Adipocyte (in vitro differentiated cells): ENCODE results near the gene GLRX2.

ENCODE experiments used
- DNase-seq: peaks from one replicate; pipeline ENCODE4 v3.0.0-alpha.2; 2015; ENCODE audit warnings: low read depth
- H3K27me3 ChIP-seq: replicated peaks from 2 replicates; pipeline ENCODE4 v1.7.0; 2013; ENCODE audit warnings: mild to moderate bottlenecking, low read length, moderate library complexity; ENCODE audit not compliant: control insufficient read depth, insufficient read depth
- H3K36me3 ChIP-seq: 2 replicates; pipeline ENCODE4 v1.7.0; 2013; ENCODE audit warnings: low read length, mild to moderate bottlenecking, moderate library complexity; ENCODE audit not compliant: control insufficient read depth, insufficient read depth, severe bottlenecking
- H3K4me1 ChIP-seq: 2 replicates; pipeline ENCODE4 v1.7.0; 2013; ENCODE audit warnings: mild to moderate bottlenecking, low read length, moderate library complexity; ENCODE audit not compliant: control insufficient read depth, insufficient read depth
- H3K4me3 ChIP-seq: 2 replicates; pipeline ENCODE4 v1.7.0; 2013; ENCODE audit warnings: mild to moderate bottlenecking, low read length, moderate library complexity
- H3K9ac ChIP-seq: 2 replicates; pipeline ENCODE4 v1.7.0; 2013; ENCODE audit warnings: mild to moderate bottlenecking, low read length, moderate library complexity
- H3K9me3 ChIP-seq: 2 replicates; pipeline ENCODE4 v1.7.0; 2013; ENCODE audit warnings: mild to moderate bottlenecking, low read length, moderate library complexity; ENCODE audit not compliant: control insufficient read depth

GLRX2 gene

DNA sequence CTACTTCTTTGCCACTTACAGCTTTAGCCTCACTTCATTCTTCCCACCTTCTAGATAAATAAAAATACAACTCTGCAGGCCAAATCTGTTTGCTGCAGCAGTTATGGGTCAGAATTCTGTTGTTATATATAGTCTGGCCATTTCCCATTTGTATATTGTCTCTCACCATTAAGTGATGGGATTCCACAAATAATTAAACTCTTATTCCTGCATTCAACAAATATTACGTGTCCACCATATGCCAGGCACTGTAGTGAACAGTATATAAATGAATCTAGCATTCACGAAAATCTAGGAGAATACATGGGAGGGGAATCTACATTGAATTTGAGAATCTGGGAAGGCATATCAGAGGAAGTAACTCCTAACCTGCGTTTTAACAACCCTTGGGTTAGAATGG, 5.7 kb upstream of the GLRX2 start:
- DNase-seq, result no peak
- peak overlapping the region; percentile 83 for H3K9ac ChIP-seq

DNA sequence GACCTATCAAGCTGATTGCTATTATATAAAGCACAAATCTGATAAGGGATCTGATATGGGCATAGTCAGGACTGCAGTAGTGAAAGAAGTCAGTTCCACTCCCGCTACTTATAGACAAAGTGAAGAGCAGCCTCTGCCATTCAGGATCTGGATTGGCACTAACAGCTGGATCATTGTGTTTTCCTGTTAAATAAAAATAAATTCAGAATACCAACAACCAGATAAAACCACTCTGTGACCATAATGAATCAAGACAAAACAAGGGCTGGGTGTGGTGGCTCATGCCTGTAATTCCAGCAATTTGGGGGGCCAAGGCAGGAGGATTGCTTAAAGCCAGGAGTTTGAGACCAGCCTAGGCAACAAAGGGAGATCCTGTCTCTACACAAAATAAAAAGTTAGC, 5.0 kb upstream of the GLRX2 start:
- H3K27me3 ChIP-seq, result no peaks in the 10 kb centered on the region
- no peak overlapping the region for H3K4me3 ChIP-seq
- DNase-seq, result no peak
- peaks cover 51% of the 10 kb centered on the region for H3K4me1 ChIP-seq
- H3K9me3 ChIP-seq, result no peaks in the 10 kb centered on the region
- H3K9ac ChIP-seq, result no peak overlapping the region
- H3K36me3 ChIP-seq, result no peaks in the 10 kb centered on the region

More for the DNA sequence above, 5.7 kb upstream of the GLRX2 start:
- Histone ChIP-seq H3K27me3 (no peaks in the 10 kb centered on the region), H3K4me3 (peak overlapping the region; percentile 67), H3K4me1 (peaks cover 53% of the 10 kb centered on the region), H3K9me3 (no peaks in the 10 kb centered on the region), H3K36me3 (no peaks in the 10 kb centered on the region)

DNA sequence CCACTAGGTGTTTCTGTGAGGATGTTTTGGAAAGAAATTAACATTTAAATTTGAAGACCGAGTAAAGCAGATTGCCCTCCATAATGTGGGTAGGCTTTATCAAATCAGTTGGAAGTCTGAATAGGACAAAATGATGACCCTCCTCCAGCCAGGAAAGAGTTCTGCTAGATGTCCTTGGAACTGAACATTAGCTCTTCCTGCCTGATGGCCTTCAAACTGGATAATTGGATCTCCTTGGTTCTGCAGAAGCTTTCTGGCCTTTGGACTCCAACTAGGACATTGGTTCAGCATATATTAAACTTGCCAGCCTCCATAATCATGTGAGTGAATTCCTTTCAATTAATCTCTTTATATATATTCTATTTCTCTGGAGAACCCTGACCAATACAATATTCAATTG, 4.4 kb upstream of the GLRX2 start:
- no peaks in the 10 kb centered on the region for H3K9me3 ChIP-seq
- H3K27me3 ChIP-seq, result no peaks in the 10 kb centered on the region
- no peaks in the 10 kb centered on the region for H3K36me3 ChIP-seq
- no peak overlapping the region for H3K4me3 ChIP-seq
- DNase-seq, result no peak
- H3K9ac ChIP-seq, result no peak overlapping the region
- peaks cover 46% of the 10 kb centered on the region for H3K4me1 ChIP-seq

DNA sequence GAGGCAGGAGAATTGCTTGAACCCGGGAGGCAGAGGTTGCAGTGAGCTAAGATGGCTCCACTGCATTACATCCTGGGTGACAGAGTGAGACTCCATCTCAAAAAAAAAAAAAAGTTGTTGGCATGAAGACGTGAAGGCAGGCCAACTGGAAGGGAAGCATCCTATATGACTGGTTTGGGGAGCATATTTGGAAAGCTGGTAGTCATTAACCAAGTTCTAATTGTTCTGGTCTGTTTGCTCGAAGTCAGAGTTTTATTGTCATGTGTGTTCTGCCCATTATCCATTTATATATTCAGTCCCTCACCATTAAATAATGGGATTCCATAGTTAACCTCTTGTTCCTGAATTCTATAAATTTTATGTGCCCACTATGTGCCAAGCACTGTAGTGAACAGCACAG, 3.3 kb upstream of the GLRX2 start:
- H3K36me3 ChIP-seq, result no peaks in the 10 kb centered on the region
- no peaks in the 10 kb centered on the region for H3K9me3 ChIP-seq
- DNase-seq, result no peak
- H3K27me3 ChIP-seq, result no peaks in the 10 kb centered on the region
- no peak overlapping the region for H3K9ac ChIP-seq
- no peak overlapping the region for H3K4me3 ChIP-seq
- H3K4me1 ChIP-seq, result peaks cover 40% of the 10 kb centered on the region

DNA sequence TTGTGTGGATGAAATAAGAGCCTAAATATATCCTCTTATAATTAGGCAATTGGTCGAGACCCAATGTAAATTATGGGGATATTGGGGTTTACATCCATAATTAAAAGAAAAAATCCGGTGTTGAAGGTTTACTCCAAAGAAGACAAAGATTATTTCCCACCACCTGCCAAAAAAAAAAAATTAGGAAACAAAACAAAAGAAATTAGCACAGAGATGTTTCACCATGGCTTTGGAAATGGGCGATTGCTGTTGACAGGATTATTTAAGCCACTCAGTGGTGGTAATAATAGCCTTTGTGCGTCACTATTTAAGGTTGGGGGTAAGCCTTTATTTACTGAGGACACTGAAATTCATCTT, 585 bp upstream of the GLRX2 start:
- no peaks in the 10 kb centered on the region for H3K27me3 ChIP-seq
- H3K4me1 ChIP-seq, result peaks cover 41% of the 10 kb centered on the region
- no peaks in the 10 kb centered on the region for H3K9me3 ChIP-seq
- H3K36me3 ChIP-seq, result peaks cover 1% of the 10 kb centered on the region
- H3K4me3 ChIP-seq, result peak overlapping the region; percentile 93
- H3K9ac ChIP-seq, result peak overlapping the region; percentile 93
- no peak for DNase-seq

DNA sequence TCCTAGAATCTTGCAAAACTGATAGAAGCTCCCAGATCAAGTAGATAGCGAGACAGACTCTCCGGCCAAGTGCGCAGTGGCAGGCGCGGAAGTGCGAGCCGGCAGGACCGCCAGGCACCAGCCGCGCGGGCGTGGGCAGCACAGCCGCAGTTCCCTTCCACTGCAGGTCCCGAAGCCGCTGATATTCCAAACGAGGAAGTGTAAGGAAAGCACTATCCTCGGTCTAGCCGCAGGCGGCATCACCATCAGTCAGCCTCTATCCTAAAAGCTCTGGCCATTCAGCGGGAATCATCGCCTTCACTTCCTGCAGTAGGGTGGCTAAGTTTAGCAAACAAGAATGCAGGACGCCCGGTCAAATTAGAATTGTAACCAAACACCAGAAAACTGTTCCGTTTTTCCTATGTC, 710 bp downstream of the GLRX2 start:
- Histone ChIP-seq H3K4me3 (peak overlapping the region; percentile 93), H3K36me3 (peaks cover 14% of the 10 kb centered on the region), H3K4me1 (peaks cover 34% of the 10 kb centered on the region), H3K27me3 (no peaks in the 10 kb centered on the region), H3K9me3 (no peaks in the 10 kb centered on the region), H3K9ac (peak overlapping the region; percentile 93)
- peak; percentile 78 for DNase-seq

DNA sequence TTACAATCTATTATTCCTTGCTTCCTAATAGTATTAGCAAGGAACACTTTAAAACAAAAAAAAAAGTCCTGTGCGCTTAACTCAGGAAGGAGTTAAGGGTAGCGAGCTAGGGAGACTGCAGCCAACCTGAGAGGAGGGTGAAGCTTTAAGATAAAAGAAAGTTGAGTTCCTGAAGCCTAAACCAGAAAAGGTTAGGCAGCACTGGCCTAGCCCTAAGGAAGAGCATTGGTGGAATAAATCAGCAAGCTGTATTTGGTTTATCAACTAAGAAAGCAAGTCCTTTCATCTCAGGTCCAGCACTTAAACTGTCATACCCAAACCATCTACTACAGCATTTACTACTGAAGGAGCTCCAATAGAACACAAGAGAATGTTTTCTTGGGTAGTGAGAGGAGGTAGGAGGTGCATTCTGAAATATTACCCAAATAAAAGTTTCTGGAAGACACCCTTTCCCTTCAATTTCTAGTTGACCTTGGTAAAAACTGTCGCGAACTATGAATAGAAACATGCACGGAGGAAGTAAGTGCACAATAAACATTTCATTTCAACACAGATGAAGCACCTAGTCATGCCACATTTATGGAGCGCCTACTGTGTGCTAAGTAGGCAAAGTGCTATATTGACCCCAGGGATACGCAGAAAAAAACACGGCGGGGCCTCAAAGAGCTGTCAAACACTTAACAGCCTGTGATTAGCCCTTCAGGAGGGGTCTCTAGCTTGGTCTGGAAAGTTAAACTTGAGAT, 1.3 kb downstream of the GLRX2 start:
- no peaks in the 10 kb centered on the region for H3K27me3 ChIP-seq
- H3K9me3 ChIP-seq, result no peaks in the 10 kb centered on the region
- H3K9ac ChIP-seq, result peak overlapping the region; percentile 93
- peak; percentile 38 for DNase-seq
- H3K4me1 ChIP-seq, result peaks cover 34% of the 10 kb centered on the region
- peak overlapping the region; percentile 93 for H3K4me3 ChIP-seq
- H3K36me3 ChIP-seq, result peaks cover 20% of the 10 kb centered on the region

DNA sequence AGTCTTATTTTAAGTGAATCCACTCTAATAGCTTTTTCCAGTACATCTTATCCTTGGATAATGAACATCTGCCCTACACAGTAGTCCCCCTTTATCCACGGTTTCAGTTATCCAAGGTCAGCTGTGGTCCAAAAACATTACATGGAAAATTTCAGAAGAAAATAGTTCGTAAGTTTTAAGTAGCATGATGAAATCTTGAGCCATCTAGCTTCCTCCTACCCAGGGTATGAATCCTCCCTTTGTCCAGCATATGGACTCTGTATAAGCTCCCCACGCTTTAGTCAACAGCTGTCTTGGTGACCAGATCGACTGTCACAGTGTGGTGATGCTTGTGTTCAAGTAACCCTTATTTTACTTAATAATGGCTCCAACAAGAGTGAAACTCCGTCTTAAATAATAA, 2.6 kb downstream of the GLRX2 start:
- no peaks in the 10 kb centered on the region for H3K27me3 ChIP-seq
- H3K4me1 ChIP-seq, result peaks cover 34% of the 10 kb centered on the region
- peak overlapping the region; percentile 93 for H3K9ac ChIP-seq
- H3K36me3 ChIP-seq, result peaks cover 33% of the 10 kb centered on the region
- H3K9me3 ChIP-seq, result no peaks in the 10 kb centered on the region
- no peak for DNase-seq
- peak overlapping the region; percentile 35 for H3K4me3 ChIP-seq

DNA sequence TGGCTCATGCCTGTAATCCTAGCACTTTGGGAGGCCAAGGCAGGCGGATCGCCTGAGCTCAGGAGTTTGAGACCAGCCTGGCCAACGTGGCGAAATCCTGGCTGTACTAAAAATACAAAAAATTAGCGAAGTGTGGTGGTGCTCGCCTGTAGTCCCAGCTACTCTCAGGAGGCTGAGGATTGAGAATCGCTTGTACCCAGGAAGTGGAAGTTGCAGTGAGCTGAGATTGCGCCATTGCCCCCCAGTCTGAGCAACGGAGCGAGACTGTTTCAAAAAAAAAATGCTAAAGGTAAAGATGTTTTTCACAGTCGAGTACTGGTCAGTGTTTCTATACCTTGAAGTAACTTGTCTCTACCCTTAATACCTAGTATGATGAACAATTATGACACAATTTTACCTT, 11.1 kb downstream of the GLRX2 start:
- no peak for DNase-seq
- H3K9ac ChIP-seq, result no peak overlapping the region

DNA sequence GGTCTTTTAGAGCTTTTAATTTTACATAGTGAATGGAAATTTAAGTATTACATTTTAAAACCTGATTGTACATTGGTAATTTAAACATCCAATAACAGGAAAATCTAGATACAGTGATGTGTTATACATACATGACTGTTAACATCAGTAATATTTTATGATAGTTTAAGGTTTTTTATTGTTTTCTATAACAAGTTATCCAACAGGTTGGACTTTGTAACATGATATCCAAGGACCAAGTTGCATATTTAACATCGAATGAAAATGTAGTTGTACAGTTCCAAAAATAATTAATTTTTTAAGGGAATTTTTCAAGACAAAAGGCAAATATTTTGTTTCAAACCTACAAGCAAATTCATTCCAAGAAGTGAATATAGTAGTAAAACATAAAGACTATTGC, 14.3 kb downstream of the GLRX2 start:
- no peaks in the 10 kb centered on the region for H3K27me3 ChIP-seq
- H3K9me3 ChIP-seq, result no peaks in the 10 kb centered on the region
- peaks cover 7% of the 10 kb centered on the region for H3K4me1 ChIP-seq
- H3K9ac ChIP-seq, result no peak overlapping the region
- peaks cover 60% of the 10 kb centered on the region for H3K36me3 ChIP-seq
- DNase-seq, result no peak
- no peak overlapping the region for H3K4me3 ChIP-seq

More for the DNA sequence above, 11.1 kb downstream of the GLRX2 start:
- H3K9me3 ChIP-seq, result no peaks in the 10 kb centered on the region
- no peaks in the 10 kb centered on the region for H3K4me1 ChIP-seq
- peaks cover 86% of the 10 kb centered on the region for H3K36me3 ChIP-seq
- no peak overlapping the region for H3K4me3 ChIP-seq
- no peaks in the 10 kb centered on the region for H3K27me3 ChIP-seq

DNA sequence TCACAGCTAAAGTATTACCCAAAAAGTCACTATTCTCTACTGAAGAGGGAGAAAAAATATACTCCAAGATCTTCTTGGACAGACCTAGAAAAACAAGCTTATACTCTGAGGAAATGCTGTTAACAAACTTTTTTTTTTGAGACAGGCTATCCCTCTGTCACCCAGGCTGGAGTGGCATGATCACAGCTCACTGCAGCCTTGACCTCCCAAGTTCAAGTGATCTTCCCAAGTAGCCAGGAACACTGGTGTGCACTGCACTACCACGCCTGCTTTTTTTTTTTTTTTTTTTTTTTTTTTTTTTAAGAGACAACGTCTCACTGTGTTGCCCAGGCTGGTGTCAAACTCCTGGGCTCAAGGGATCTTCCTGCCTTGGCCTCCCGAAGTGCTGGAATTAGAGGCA, 17.3 kb downstream of the GLRX2 start:
- no peak for DNase-seq
- Histone ChIP-seq H3K4me1 (peaks cover 7% of the 10 kb centered on the region), H3K9ac (no peak overlapping the region), H3K36me3 (peaks cover 58% of the 10 kb centered on the region), H3K9me3 (no peaks in the 10 kb centered on the region), H3K27me3 (no peaks in the 10 kb centered on the region), H3K4me3 (no peak overlapping the region)

DNA sequence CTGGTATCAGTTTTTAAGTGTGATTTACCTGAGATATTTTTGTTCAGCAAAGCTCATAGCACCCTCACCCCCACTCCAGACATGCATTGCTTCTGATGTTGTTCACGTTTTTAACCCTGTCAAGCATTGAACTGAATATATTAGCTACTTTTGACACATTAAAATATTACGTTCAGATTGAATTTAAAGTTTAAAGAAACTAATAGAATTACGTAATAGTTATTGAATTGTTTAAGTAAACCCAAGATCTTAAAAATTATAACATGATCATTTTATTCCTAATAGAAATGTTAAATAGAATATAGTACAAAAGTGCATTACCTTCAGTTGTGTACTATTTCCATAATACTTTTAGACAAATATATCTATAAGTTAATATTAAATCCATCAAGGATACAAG, 18.9 kb downstream of the GLRX2 start:
- Histone ChIP-seq H3K4me3 (no peak overlapping the region), H3K36me3 (peaks cover 61% of the 10 kb centered on the region), H3K9ac (no peak overlapping the region), H3K4me1 (peaks cover 7% of the 10 kb centered on the region), H3K27me3 (no peaks in the 10 kb centered on the region), H3K9me3 (no peaks in the 10 kb centered on the region)
- no peak for DNase-seq
